ENCODE measurements around the gene CNTRL. TPM values are rescaled to one million over a fixed set of nuclear protein-coding genes. Genes with fewer than 3 reads are reported as not detected.

The CNTRL gene
- total and polyA plus RNA-seq, 2 of the 8 experiments (the other 6 are each of a cell fraction or from before 2014, with no cell fraction given), result 5.1 to 13.9 TPM

GRCh38 chr9:121201045-121201737, 126.4 kb downstream of the CNTRL start:
- H3K4me2 ChIP-seq (ENCODE audit: insufficient read depth in 1 of 2, low read depth in 2 of 2, low read length in 2 of 2), result peak overlapping the region; percentile 87 to 94
- peak overlapping the region; percentile 42 for H3K56ac ChIP-seq (replicated peaks; ENCODE audit: insufficient read length, low read depth, low read length)
- no peak overlapping the region for H3K14ac ChIP-seq (ENCODE audit: insufficient read length)
- peaks cover 12 to 49% of the 10 kb centered on the region in 2 experiments; a peak in 3 of 4 replicates for H3K79me2 ChIP-seq (ENCODE audit: control insufficient read depth in 1 of 2, insufficient read depth in 2 of 2, low read length in 2 of 2)
- H2BK20ac ChIP-seq (ENCODE audit: low read length), result no peak overlapping the region
- H2BK120ac ChIP-seq (replicated peaks; ENCODE audit: low read depth, low read length), result no peak overlapping the region
- H3K23ac ChIP-seq (ENCODE audit: insufficient read length), result no peak overlapping the region
- no peak overlapping the region for H2BK15ac ChIP-seq (ENCODE audit: low read length)
- peak overlapping the region; percentile 42 to 86 (median 70); a peak in 6 of 7 replicates for H3K9ac ChIP-seq (replicated peaks in 1 of 4; ENCODE audit: extremely low read depth in 1 of 4, low read depth in 3 of 4, low read length in 3 of 4)
- peaks cover 5% of the 10 kb centered on the region; the same call in 1 of the 2 replicates for H3K79me1 ChIP-seq (ENCODE audit: low read depth, low read length)
- H4K91ac ChIP-seq (replicated peaks; ENCODE audit: insufficient read length, low read length), result peak overlapping the region; percentile 93
- H4K8ac ChIP-seq (ENCODE audit: extremely low read depth, insufficient read depth, low read length), result peak overlapping the region; percentile 87; the same call in 1 of the 2 replicates
- H3K36me3 ChIP-seq (ENCODE audit: control insufficient read depth in 2 of 4, insufficient read depth in 4 of 4, low read length in 3 of 4), result no peaks in the 10 kb centered on the region
- H4K5ac ChIP-seq (ENCODE audit: insufficient read length, low read depth, low read length), result peak overlapping the region; percentile 58
- no peak overlapping the region; the same call in 1 of the 2 replicates for H2BK5ac ChIP-seq (ENCODE audit: low read depth, low read length)
- H3K4me3 ChIP-seq (ENCODE audit: extremely low read depth in 1 of 4, insufficient read depth in 2 of 4, low read depth in 3 of 4, low read length in 4 of 4), result peak overlapping the region; percentile 45 to 94 (median 66)
- H3K27me3 ChIP-seq (replicated peaks in 1 of 4; ENCODE audit: control insufficient read depth in 3 of 4, extremely low read depth in 1 of 4, insufficient read depth in 3 of 4, low read length in 3 of 4), result peaks cover 0 to 3% (median 0%) of the 10 kb centered on the region in 4 experiments; a peak in 3 of 7 replicates
- WGBS, 2 experiments (ENCODE audit: extremely low coverage in 1 of 2, insufficient coverage in 1 of 2, insufficient read length in 1 of 2, insufficient replicate concordance in 2 of 2, low coverage in 1 of 2, low lambda C conversion rate in 2 of 2, missing lambda C conversion rate in 1 of 2), result 2% methylated on average over 18 of the region's 81 CpGs; no CpG with 5 or more reads in 1 of the 2 experiments
- peaks cover 0 to 3% (median 2%) of the 10 kb centered on the region in 4 experiments; a peak in 4 of 7 replicates for H3K4me1 ChIP-seq (replicated peaks in 1 of 4; ENCODE audit: control insufficient read depth in 3 of 4, insufficient read depth in 4 of 4, low read length in 3 of 4)
- H2AFZ ChIP-seq (ENCODE audit: low read length), result no peak overlapping the region
- DNase-seq (ENCODE audit: low read depth in 1 of 2, low spot score in 2 of 2), result peak in 1 of 2 experiments; percentile 64
- H3K4ac ChIP-seq (replicated peaks; ENCODE audit: insufficient read length, low read depth, low read length), result no peak overlapping the region
- ChIA-PET CTCF (ENCODE audit: partially characterized antibody) (interaction anchor here (1.1 to 2.5 kb wide), 2 partner anchors 12 to 24 kb away, joined by 3 to 8 read pairs; no protein-coding TSS in a partner anchor), POLR2A (ENCODE audit: partially characterized antibody) (interaction anchor here (0.7 kb wide), 1 partner anchor 15 kb away, joined by 3 read pairs; no protein-coding TSS in a partner anchor)
- no peak overlapping the region for H2BK12ac ChIP-seq (ENCODE audit: low read depth, low read length)
- H3K9me3 ChIP-seq (ENCODE audit: insufficient read depth in 2 of 2, low read depth in 1 of 2, low read length in 1 of 2), result no peaks in the 10 kb centered on the region
- no peak overlapping the region; the same call in 1 of the 2 replicates for H3K18ac ChIP-seq (ENCODE audit: extremely low read depth, low read length)
- no peak for FAIRE-seq
- H4K20me1 ChIP-seq (replicated peaks in 1 of 2; ENCODE audit: control insufficient read depth in 1 of 2, insufficient read depth in 2 of 2, low read length in 2 of 2), result peaks cover 3 to 6% of the 10 kb centered on the region in 2 experiments
- no peak overlapping the region for H2AK5ac ChIP-seq (ENCODE audit: low read depth, low read length)
- peak overlapping the region; percentile 58; the same call in 1 of the 2 replicates for H3K27ac ChIP-seq (ENCODE audit: low read depth, low read length)
- peaks cover 8% of the 10 kb centered on the region for H3K23me2 ChIP-seq (ENCODE audit: low read depth, low read length)
- TF ChIP-seq SIN3A (conservative IDR thresholded peaks at IDR 0.05 in 1 of 2, IDR thresholded peaks at IDR 0.05 in 1 of 2; ENCODE audit: low read depth in 1 of 2, low read length in 2 of 2) (peak in 1 of 2 experiments; percentile 71; a peak in 1 of 4 replicates), KDM1A (IDR thresholded peaks at IDR 0.05; ENCODE audit: borderline replicate concordance, low read length) (no peak), CTCF (IDR thresholded peaks at IDR 0.05; ENCODE audit: control extremely low read depth in 1 of 3, insufficient read depth in 1 of 3, low read depth in 1 of 3, low read length in 3 of 3) (no peak), JUN (IDR thresholded peaks at IDR 0.05; ENCODE audit: low read depth, low read length) (no peak), TCF12 (IDR thresholded peaks at IDR 0.05; ENCODE audit: low read depth, low read length) (no peak), KDM4A (IDR thresholded peaks at IDR 0.05; ENCODE audit: low read depth, low read length, severe bottlenecking) (peak; percentile 78), PHF8 (conservative IDR thresholded peaks at IDR 0.05; ENCODE audit: low read depth, low read length) (peak; percentile 38; the same call in 1 of the 2 replicates), ASH2L (IDR thresholded peaks at IDR 0.05; ENCODE audit: low read length) (peak; percentile 44)
